HFF-Myc (cell line): ENCODE data around the gene SOD2.
"Not testable (repeated sequence)": the region's sequence is repeated elsewhere in the genome, so short reads cannot be mapped to it uniquely, and the experiment has no call there.

Experiments
- DNase-seq: peaks from one replicate; pipeline ENCODE4 v3.0.0-alpha.2; 2011; ENCODE audit warnings: low read depth; ENCODE audit errors: extremely low read depth
- H3K4me3 ChIP-seq: replicated peaks from 2 replicates; pipeline ENCODE4 v1.5.1; 2011; ENCODE audit warnings: low read depth, mild to moderate bottlenecking, control low read depth, low read length
- CTCF ChIP-seq: IDR thresholded peaks from 2 replicates; pipeline ENCODE4 v1.5.1; 2012; ENCODE audit warnings: mild to moderate bottlenecking, low read depth, low read length, control low read depth; ENCODE audit errors: missing control alignments

SOD2 gene

DNA sequence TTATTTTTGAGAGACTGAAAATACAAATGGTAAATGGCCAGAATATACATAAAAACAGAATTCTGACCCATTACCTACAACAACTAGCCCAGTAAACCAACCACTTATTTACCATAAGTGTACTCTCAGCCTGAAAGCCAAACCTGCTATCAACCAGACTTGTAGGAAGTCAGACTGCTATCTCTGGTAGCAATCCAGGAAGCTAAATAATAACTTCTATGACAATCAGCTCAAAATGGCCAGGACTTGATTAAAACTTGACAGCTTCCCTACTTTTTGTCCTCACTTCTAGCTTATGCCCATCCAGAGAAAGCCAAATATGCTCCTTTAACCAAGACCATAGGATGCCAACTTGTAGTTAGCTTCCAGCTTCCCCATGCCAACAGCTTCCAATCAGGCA is 29.6 kb upstream of the SOD2 start:
- TF ChIP-seq CTCF = no peak
- H3K4me3 ChIP-seq = no peak overlapping the region

DNA sequence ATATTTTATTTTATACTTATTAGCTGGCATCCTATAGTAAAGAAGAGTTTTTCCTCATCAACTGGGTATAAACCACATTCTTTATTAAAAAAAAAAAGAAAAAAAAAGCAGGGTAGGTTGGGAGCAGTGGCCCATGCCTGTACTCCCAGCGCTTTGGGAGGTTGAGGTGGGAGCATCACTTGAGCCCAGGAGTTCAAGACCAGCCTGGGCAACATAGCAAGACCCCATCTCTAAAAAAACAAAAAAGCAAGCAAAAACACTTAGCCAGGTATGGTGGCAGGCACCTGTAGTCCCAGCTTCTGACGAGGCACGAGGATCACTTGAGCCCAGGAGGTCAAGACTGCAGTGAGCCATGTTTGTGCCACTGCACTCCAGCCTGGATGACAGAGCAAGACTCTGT is 28.9 kb upstream of the SOD2 start:
- H3K4me3 ChIP-seq = not testable (repeated sequence)

More for the DNA sequence above, 29.6 kb upstream of the SOD2 start:
- no peak for DNase-seq

DNA sequence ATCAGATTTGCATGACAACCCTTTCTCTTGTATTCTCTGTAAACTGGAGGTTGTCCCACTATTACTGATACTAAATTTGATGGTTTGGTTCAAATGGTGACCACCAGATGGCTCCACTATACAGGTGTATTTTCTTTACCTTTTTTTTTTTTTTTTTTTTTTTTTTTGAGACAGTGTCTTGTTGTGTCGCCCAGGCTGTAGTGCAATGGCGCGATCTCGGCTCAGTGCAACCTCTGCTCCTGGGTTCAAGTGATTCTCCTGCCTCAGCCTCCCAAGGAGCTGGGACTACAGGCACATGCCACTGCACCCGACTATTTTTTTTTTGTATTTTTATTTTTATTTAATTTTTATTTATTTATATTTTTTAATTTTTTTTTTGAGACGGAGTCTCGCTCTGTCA is 27.7 kb upstream of the SOD2 start:
- no peak for DNase-seq
- TF ChIP-seq CTCF = peak; percentile 18
- H3K4me3 ChIP-seq = no peak overlapping the region

More for the DNA sequence above, 28.9 kb upstream of the SOD2 start:
- DNase-seq = not testable (repeated sequence)

DNA sequence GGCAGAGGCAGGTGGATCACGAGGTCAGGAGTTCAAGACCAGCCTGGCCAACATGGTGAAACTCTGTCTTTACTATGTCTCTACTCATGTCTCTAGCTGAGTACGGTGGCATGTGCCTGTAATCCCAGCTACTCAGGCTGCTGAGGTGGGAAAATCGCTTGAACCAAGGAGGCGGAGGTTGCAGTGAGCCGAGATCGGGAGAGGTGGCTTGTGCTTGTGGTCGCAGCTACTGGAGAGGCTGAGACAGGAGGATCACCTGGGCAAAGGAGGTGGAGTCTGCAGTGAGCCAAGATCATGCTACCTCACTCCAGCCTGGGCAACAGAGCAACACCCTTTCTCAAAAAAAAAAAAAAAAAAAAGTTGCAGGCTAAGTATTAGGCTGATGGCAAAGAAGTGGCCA is 26.2 kb upstream of the SOD2 start:
- no peak overlapping the region for H3K4me3 ChIP-seq
- no peak for DNase-seq
- TF ChIP-seq CTCF = no peak

GRCh38 chr6:159718634-159719033 is 25.6 kb upstream of the SOD2 start:
- H3K4me3 ChIP-seq = no peak overlapping the region
- no peak for TF ChIP-seq CTCF
- DNase-seq = no peak

- no peak for TF ChIP-seq CTCF
- DNase-seq = no peak
- no peak overlapping the region for H3K4me3 ChIP-seq
Measured at GRCh38 chr6:159716247-159717096, 23.4 kb upstream of the SOD2 start.

GRCh38 chr6:159715605-159716004 is 22.6 kb upstream of the SOD2 start:
- no peak for TF ChIP-seq CTCF
- H3K4me3 ChIP-seq = no peak overlapping the region
- no peak for DNase-seq
